H1 (cell line): ENCODE measurements around the gene NPPA. TPM values are rescaled to one million over a fixed set of nuclear protein-coding genes. Genes with fewer than 3 reads are reported as not detected.

ENCODE experiments used
- CTCF ChIA-PET: fragments of 300-600 bp; sonication (Branson Sonifier 250); formaldehyde crosslinking; loops from one replicate; lab custom pipeline; 2021; ENCODE audit not compliant: partially characterized antibody; lab: Charles Lee
- POLR2A ChIA-PET: fragments of 300-600 bp; sonication (Branson Sonifier 250); formaldehyde crosslinking; loops from one replicate; lab custom pipeline; 2021; ENCODE audit warnings: inconsistent platforms; ENCODE audit not compliant: partially characterized antibody; lab: Charles Lee
- DNase-seq, 2 experiments: peaks; one replicate each; pipeline versions ENCODE4 v3.0.0 to v3.0.0-alpha.2; 2010 to 2022; ENCODE audit warnings: low spot score in 2 of 2, low read depth in 1 of 2, mixed read lengths in 1 of 2
- FAIRE-seq: peaks from 2 replicates; lab custom pipeline; 2011; peaks lifted over from hg19 to GRCh38; lab: Jason Lieb, UNC
- H2AFZ ChIP-seq: 2 replicates; pipeline ENCODE4 v1.8.1; 2012; ENCODE audit warnings: low read length, inconsistent platforms
- H2AK5ac ChIP-seq: 2 replicates; pipeline ENCODE4 v1.6.1; 2013; ENCODE audit warnings: low read depth, low read length
- H2BK120ac ChIP-seq: replicated peaks from 2 replicates; pipeline ENCODE3; 2013; ENCODE audit warnings: low read depth, low read length, inconsistent platforms
- H2BK12ac ChIP-seq: 2 replicates; pipeline ENCODE4 v1.6.1; 2013; ENCODE audit warnings: low read depth, low read length
- H2BK15ac ChIP-seq: 2 replicates; pipeline ENCODE4 v1.6.1; 2013; ENCODE audit warnings: low read length
- H2BK20ac ChIP-seq: 2 replicates; pipeline ENCODE4 v1.6.1; 2013; ENCODE audit warnings: low read length
- H2BK5ac ChIP-seq: 2 replicates; pipeline ENCODE4 v1.6.1; 2013; ENCODE audit warnings: low read depth, low read length
- H3K14ac ChIP-seq: 2 replicates; pipeline ENCODE4 v1.6.1; 2013; ENCODE audit warnings: inconsistent platforms; ENCODE audit not compliant: insufficient read length
- H3K18ac ChIP-seq: 2 replicates; pipeline ENCODE4 v1.6.1; 2013; ENCODE audit warnings: low read length; ENCODE audit errors: extremely low read depth
- H3K23ac ChIP-seq: 2 replicates; pipeline ENCODE4 v1.6.1; 2013; ENCODE audit warnings: inconsistent platforms; ENCODE audit not compliant: insufficient read length
- H3K23me2 ChIP-seq: 2 replicates; pipeline ENCODE4 v1.6.1; 2013; ENCODE audit warnings: low read depth, low read length
- H3K27ac ChIP-seq: 2 replicates; pipeline ENCODE4 v1.6.1; 2011; ENCODE audit warnings: low read depth, low read length, inconsistent platforms
- H3K27me3 ChIP-seq, 4 experiments: replicated peaks in 1 of 4; 1 replicate in 1 of 4; 2 replicates in 3 of 4; pipeline versions ENCODE4 v1.6.1 to v1.8.1; 2011 to 2013; ENCODE audit warnings: low read length in 3 of 4, mild to moderate bottlenecking in 3 of 4, inconsistent platforms in 2 of 4, mixed read lengths in 2 of 4, moderate library complexity in 1 of 4; ENCODE audit not compliant: control insufficient read depth in 3 of 4, insufficient read depth in 3 of 4; ENCODE audit errors: extremely low read depth in 1 of 4
- H3K36me3 ChIP-seq, 4 experiments: 2 replicates each; pipeline versions ENCODE4 v1.6.1 to v1.8.1; 2011 to 2013; ENCODE audit warnings: mild to moderate bottlenecking in 4 of 4, low read length in 3 of 4, moderate library complexity in 2 of 4, control low read depth in 1 of 4, inconsistent platforms in 1 of 4; ENCODE audit not compliant: insufficient read depth in 4 of 4, control insufficient read depth in 2 of 4
- H3K4ac ChIP-seq: replicated peaks from 2 replicates; pipeline ENCODE3; 2013; ENCODE audit warnings: low read length, low read depth, mixed read lengths, inconsistent platforms; ENCODE audit not compliant: insufficient read length
- H3K4me1 ChIP-seq, 4 experiments: replicated peaks in 1 of 4; 1 replicate in 1 of 4; 2 replicates in 3 of 4; pipeline versions ENCODE4 v1.6.1 to v1.8.1; 2011 to 2013; ENCODE audit warnings: low read length in 3 of 4, inconsistent platforms in 2 of 4, mixed read lengths in 1 of 4; ENCODE audit not compliant: insufficient read depth in 4 of 4, control insufficient read depth in 3 of 4
- H3K4me2 ChIP-seq, 2 experiments: 2 replicates each; pipeline versions ENCODE4 v1.6.1 to v1.8.1; 2011 to 2013; ENCODE audit warnings: low read depth in 2 of 2, low read length in 2 of 2, control low read depth in 1 of 2, inconsistent platforms in 1 of 2, mild to moderate bottlenecking in 1 of 2; ENCODE audit not compliant: insufficient read depth in 1 of 2
- H3K4me3 ChIP-seq, 4 experiments: fragments of 200-600, 300-600 bp in 1 of 4; sonication (generic), shearing (Covaris generic), sonication (Bioruptor Twin) in 1 of 4; 2 replicates each; pipeline versions ENCODE4 v1.5.1 to v1.8.1; 2011 to 2016; ENCODE audit warnings: low read length in 4 of 4, low read depth in 3 of 4, control low read depth in 2 of 4, inconsistent platforms in 2 of 4, mild to moderate bottlenecking in 2 of 4, mixed read lengths in 1 of 4, moderate library complexity in 1 of 4; ENCODE audit not compliant: insufficient read depth in 2 of 4; ENCODE audit errors: extremely low read depth in 1 of 4
- H3K56ac ChIP-seq: replicated peaks from 2 replicates; pipeline ENCODE3; 2013; ENCODE audit warnings: low read depth, mild to moderate bottlenecking, mixed read lengths, low read length, inconsistent platforms; ENCODE audit not compliant: insufficient read length
- H3K79me1 ChIP-seq: 2 replicates; pipeline ENCODE4 v1.6.1; 2013; ENCODE audit warnings: low read depth, low read length, control low read depth
- H3K79me2 ChIP-seq, 2 experiments: 2 replicates each; pipeline versions ENCODE4 v1.6.1 to v1.8.1; 2012 to 2013; ENCODE audit warnings: low read length in 2 of 2, mild to moderate bottlenecking in 2 of 2, inconsistent platforms in 1 of 2; ENCODE audit not compliant: insufficient read depth in 2 of 2, control insufficient read depth in 1 of 2
- H3K9ac ChIP-seq, 4 experiments: replicated peaks in 1 of 4; 1 replicate in 1 of 4; 2 replicates in 3 of 4; pipeline versions ENCODE4 v1.6.1 to v1.8.1; 2011 to 2013; ENCODE audit warnings: low read depth in 3 of 4, low read length in 3 of 4, control low read depth in 2 of 4, mild to moderate bottlenecking in 2 of 4, moderate library complexity in 2 of 4, inconsistent platforms in 1 of 4; ENCODE audit errors: extremely low read depth in 1 of 4
- H3K9me3 ChIP-seq, 2 experiments: 2 replicates each; pipeline versions ENCODE4 v1.6.1 to v1.8.1; 2012 to 2013; ENCODE audit warnings: mild to moderate bottlenecking in 2 of 2, moderate library complexity in 2 of 2, control low read depth in 1 of 2, inconsistent platforms in 1 of 2, low read depth in 1 of 2, low read length in 1 of 2, mixed read lengths in 1 of 2; ENCODE audit not compliant: insufficient read depth in 2 of 2
- H4K20me1 ChIP-seq, 2 experiments: replicated peaks in 1 of 2; 2 replicates each; pipeline versions ENCODE3 to v1.8.1; 2011 to 2013; ENCODE audit warnings: inconsistent platforms in 2 of 2, low read length in 2 of 2, mild to moderate bottlenecking in 1 of 2; ENCODE audit not compliant: insufficient read depth in 2 of 2, control insufficient read depth in 1 of 2
- H4K5ac ChIP-seq: 2 replicates; pipeline ENCODE4 v1.6.1; 2013; ENCODE audit warnings: low read length, low read depth, mixed read lengths, inconsistent platforms; ENCODE audit not compliant: insufficient read length
- H4K8ac ChIP-seq: 2 replicates; pipeline ENCODE4 v1.8.0; 2013; ENCODE audit warnings: mild to moderate bottlenecking, moderate library complexity, low read length, inconsistent platforms; ENCODE audit not compliant: insufficient read depth; ENCODE audit errors: extremely low read depth
- H4K91ac ChIP-seq: replicated peaks from 2 replicates; pipeline ENCODE3; 2013; ENCODE audit warnings: low read length, mixed read lengths, inconsistent platforms; ENCODE audit not compliant: insufficient read length
- CBX8 ChIP-seq: fragments of 300-800, 300-1000 bp; sonication (generic); IDR thresholded peaks from 2 replicates; pipeline ENCODE4 v1.7.1; 2016; ENCODE audit warnings: low read depth, low read length, borderline replicate concordance
- CHD1 ChIP-seq: IDR thresholded peaks from 2 replicates; pipeline ENCODE4 v1.6.1; 2012; ENCODE audit warnings: low read depth, low read length, improper control_type of control experiment
- PHF8 ChIP-seq: fragments of 200-600 bp; sonication (generic); conservative IDR thresholded peaks from 2 replicates; pipeline ENCODE4 v1.7.1; 2012; ENCODE audit warnings: low read depth, mild to moderate bottlenecking, inconsistent platforms, low read length, moderate library complexity
- YY1 ChIP-seq: IDR thresholded peaks from 2 replicates; pipeline ENCODE4 v1.6.1; 2011; ENCODE audit warnings: low read depth, mild to moderate bottlenecking, low read length
- WGBS, 2 experiments: shearing (Covaris generic) in 1 of 2; methylation state at CpG; one replicate each; pipeline versions ENCODE4 v1.1.6 to v1.1.7; 2013 to 2015; ENCODE audit warnings: low lambda C conversion rate in 2 of 2, mixed read lengths in 2 of 2, inconsistent platforms in 1 of 2, low coverage in 1 of 2, missing lambda C conversion rate in 1 of 2; ENCODE audit not compliant: insufficient replicate concordance in 2 of 2, insufficient coverage in 1 of 2, insufficient read length in 1 of 2; ENCODE audit errors: extremely low coverage in 1 of 2, missing lambda C conversion rate in 1 of 2; 5-methylcytosine and 5-hydroxymethylcytosine counted together
- long read RNA-seq, 2 experiments: library from RNA in 1 of 2; library from capped mRNA in 1 of 2; stranded (forward); transcript quantifications; one replicate each; pipeline ENCODE4 v2.0.0, GENCODE V29; 2021; ENCODE audit warnings: inconsistent platforms in 1 of 2
- polyA minus RNA-seq, 3 experiments: library from RNA; depleted of rRNA, polyadenylated mRNA; stranded (reverse); fragments of >200 nt; gene quantifications; 1 replicate in 2 of 3; 2 replicates in 1 of 3; pipeline ENCODE4 v1.2.3, GENCODE V29; 2011
- polyA plus RNA-seq, 7 experiments: library from polyadenylated mRNA; depleted of rRNA in 3 of 7; stranded (reverse) in 5 of 7; unstranded in 2 of 7; fragments of >200 nt in 5 of 7; fragments of 200-250 nt in 2 of 7; gene quantifications; 1 replicate in 5 of 7; 2 replicates in 1 of 7; 4 replicates in 1 of 7; pipeline versions ENCODE4 v1.2.1 to v1.2.3, GENCODE V29; 2011 to 2013; ENCODE audit warnings: missing spikeins in 2 of 7, mixed read lengths in 2 of 7
- total RNA-seq: library from RNA; stranded (reverse); fragmentation: NEBNext Ultra II Directional; extraction: Animal tissue kit (Norgen Biotek cat#: 25700); gene quantifications from 2 replicates; pipeline ENCODE4 v1.2.1, GENCODE V29; 2021

NPPA gene
- total RNA-seq (not detected in 2 replicates), polyA plus RNA-seq (2011; rRNA removed) (not detected in 2 replicates), polyA minus RNA-seq (2011; rRNA and poly(A)+ RNA removed) (not detected in 2 replicates)
- not detected for polyA plus RNA-seq (2011; cell fraction: cytosol; rRNA removed)
- polyA plus RNA-seq (2011; cell fraction: nucleus; rRNA removed), result not detected
- 0.28 to 0.62 TPM in 2 of 4 replicates, not detected in the others for polyA plus RNA-seq (2012, experiment 1 of 2)
- polyA plus RNA-seq (2012, experiment 2 of 2), result not detected
- polyA plus RNA-seq (2013, experiment 1 of 2), result not detected
- not detected for polyA plus RNA-seq (2013, experiment 2 of 2)
- not detected for polyA minus RNA-seq (2011; cell fraction: cytosol; rRNA and poly(A)+ RNA removed)
- not detected for polyA minus RNA-seq (2011; cell fraction: nucleus; rRNA and poly(A)+ RNA removed)
- long read RNA-seq, experiment 1, result 0 reads
- long read RNA-seq, experiment 2, result 0 reads

GRCh38 chr1:11847667-11848372 is at the start of gene NPPA:
TSS of gene NPPA (minus strand) at chr1:11847783. CDS start at chr1:11847684, 99 bp downstream.
- Histone ChIP-seq H2BK15ac (no peak within 1 kb of the TSS), H2BK120ac (no peak within 1 kb of the TSS), H3K56ac (no peak within 1 kb of the TSS), H4K5ac (no peak within 1 kb of the TSS), H3K79me1 (no peaks in the 10 kb centered on the region), H2AK5ac (no peak within 1 kb of the TSS), H4K91ac (no peak within 1 kb of the TSS), H3K36me3 (peaks cover 2 to 19% (median 9%) of the 10 kb centered on the region in 4 experiments; a peak in 5 of 8 replicates), H4K8ac (no peak within 1 kb of the TSS), H3K27me3 (no peaks in the 10 kb centered on the region), H3K14ac (no peak within 1 kb of the TSS), H3K23ac (no peak within 1 kb of the TSS), H2BK20ac (no peak within 1 kb of the TSS), H4K20me1 (peaks cover 0 to 5% of the 10 kb centered on the region in 2 experiments), H3K79me2 (no peaks in the 10 kb centered on the region), H3K9ac (no peak within 1 kb of the TSS), H3K23me2 (no peaks in the 10 kb centered on the region), H2BK5ac (no peak within 1 kb of the TSS), H3K4ac (no peak within 1 kb of the TSS), H3K27ac (no peak within 1 kb of the TSS), H3K4me1 (no peaks in the 10 kb centered on the region), H3K4me2 (no peak within 1 kb of the TSS), H2BK12ac (no peak within 1 kb of the TSS), H2AFZ (no peak within 1 kb of the TSS), H3K18ac (no peak within 1 kb of the TSS), H3K9me3 (no peaks in the 10 kb centered on the region), H3K4me3 (no peak within 1 kb of the TSS)
- ChIA-PET POLR2A (interaction anchor here (0.8 to 6.6 kb wide), 11 partner anchors 11 to 186 kb away, joined by 3 to 49 read pairs (median 4); partner anchors contain the start of genes MIIP and NPPB), CTCF (interaction anchor here (0.6 to 3.8 kb wide), 14 partner anchors 8 to 119 kb away, joined by 3 to 20 read pairs (median 6); partner anchors contain the start of gene NPPB)
- DNase-seq, result no peak
- WGBS, 2 experiments, result 92% methylated on average over 18 of the region's 18 CpGs; no CpG with 5 or more reads in 1 of the 2 experiments
- no peak for FAIRE-seq
- no peak for TF ChIP-seq PHF8
- TF ChIP-seq YY1, result no peak
- no peak for TF ChIP-seq CHD1
- no peak for TF ChIP-seq CBX8
